B cell (primary cell): ENCODE measurements around the gene CHTF8. TPM values are rescaled to one million over a fixed set of nuclear protein-coding genes. Genes with fewer than 3 reads are reported as not detected.
"Not testable (repeated sequence)": the region's sequence is repeated elsewhere in the genome, so short reads cannot be mapped to it uniquely, and the experiment has no call there.

Experiments used
- ATAC-seq: fragments of 200-7000 bp; cut with Tn5 transposase; one replicate; pipeline ENCODE4 v1.10.0; 2021; ENCODE audit warnings: low read depth, mild to moderate bottlenecking, moderate number of reproducible peaks, moderate library complexity
- CTCF ChIA-PET: fragments of 350-600 bp; sonication (Branson Sonifier 250); formaldehyde crosslinking; loops from one replicate; lab custom pipeline; 2021; ENCODE audit warnings: antibody characterized with exemption, inconsistent platforms; lab: Charles Lee
- POLR2A ChIA-PET: fragments of 350-600 bp; sonication (Branson Sonifier 250); formaldehyde crosslinking; loops from one replicate; lab custom pipeline; 2021; ENCODE audit warnings: antibody characterized with exemption; lab: Charles Lee
- DNase-seq: peaks from one replicate; pipeline ENCODE4 v3.0.0; 2013
- H2AFZ ChIP-seq: 2 replicates; pipeline ENCODE4 v1.6.1; 2012; ENCODE audit warnings: mild to moderate bottlenecking, low read depth, low read length; ENCODE audit not compliant: insufficient read depth, poor library complexity, severe bottlenecking
- H3K27ac ChIP-seq, 2 donors: 1 replicate in 1 of 2; 2 replicates in 1 of 2; pipeline ENCODE4 v1.5.1; 2012 to 2013; ENCODE audit warnings: low read length in 2 of 2, mild to moderate bottlenecking in 2 of 2, moderate library complexity in 1 of 2
- H3K27me3 ChIP-seq, 4 experiments: fragments of 200-600 bp in 1 of 4; sonication (generic) in 1 of 4; replicated peaks in 1 of 4; 1 replicate in 2 of 4; 2 replicates in 2 of 4; pipeline versions ENCODE4 v1.6.1 to v1.7.0; 2013 to 2016; ENCODE audit warnings: low read length in 3 of 4, mild to moderate bottlenecking in 2 of 4, mixed read lengths in 1 of 4, moderate library complexity in 1 of 4; ENCODE audit not compliant: insufficient read depth in 4 of 4, control insufficient read depth in 3 of 4; ENCODE audit errors: control extremely low read depth in 1 of 4
- H3K36me3 ChIP-seq, 2 experiments: replicated peaks in 1 of 2; 1 replicate in 1 of 2; 2 replicates in 1 of 2; pipeline versions ENCODE4 v1.6.1 to v1.7.1; 2013; ENCODE audit warnings: low read length in 1 of 2; ENCODE audit not compliant: insufficient read depth in 2 of 2, control insufficient read depth in 1 of 2; ENCODE audit errors: control extremely low read depth in 1 of 2, extremely low read depth in 1 of 2
- H3K4me1 ChIP-seq, 2 donors: fragments of 200-600 bp in 1 of 2; sonication (generic) in 1 of 2; 1 replicate in 1 of 2; 2 replicates in 1 of 2; pipeline versions ENCODE4 v1.5.1 to v1.6.1; 2013 to 2017; ENCODE audit warnings: low read length in 2 of 2; ENCODE audit not compliant: control insufficient read depth in 2 of 2, insufficient read depth in 2 of 2
- H3K4me2 ChIP-seq: replicated peaks from 2 replicates; pipeline ENCODE3; 2012; ENCODE audit warnings: mild to moderate bottlenecking, low read depth, low read length; ENCODE audit not compliant: poor library complexity, severe bottlenecking
- H3K4me3 ChIP-seq, 5 experiments: fragments of 200-600 bp in 1 of 5; sonication (generic) in 1 of 5; 1 replicate in 3 of 5; 2 replicates in 2 of 5; pipeline versions ENCODE4 v1.5.1 to v1.7.0; 2011 to 2016; ENCODE audit warnings: low read length in 4 of 5, mild to moderate bottlenecking in 4 of 5, low read depth in 2 of 5, control low read depth in 1 of 5, moderate library complexity in 1 of 5; ENCODE audit not compliant: insufficient read depth in 1 of 5; ENCODE audit errors: control extremely low read depth in 1 of 5, extremely low read depth in 1 of 5
- H3K79me2 ChIP-seq: fragments of 200-600 bp; sonication (generic); one replicate; pipeline ENCODE4 v1.6.0; 2016; ENCODE audit warnings: low read length; ENCODE audit not compliant: control insufficient read depth, insufficient read depth
- H3K9ac ChIP-seq: fragments of 200-600 bp; sonication (generic); 2 replicates; pipeline ENCODE4 v1.6.1; 2017; ENCODE audit warnings: mild to moderate bottlenecking, low read length, moderate library complexity
- H3K9me3 ChIP-seq, 3 donors: one replicate each; pipeline versions ENCODE4 v1.6.1 to v1.7.1; 2013; ENCODE audit warnings: low read length in 2 of 3; ENCODE audit not compliant: control insufficient read depth in 2 of 3, insufficient read depth in 1 of 3; ENCODE audit errors: control extremely low read depth in 1 of 3
- H4K20me1 ChIP-seq: 2 replicates; pipeline ENCODE4 v1.6.0; 2012; ENCODE audit warnings: mild to moderate bottlenecking, low read length; ENCODE audit not compliant: insufficient read depth, control insufficient read depth, poor library complexity, severe bottlenecking
- H3K27ac Mint-ChIP-seq: one replicate; pipeline ENCODE4 v1.8.0; 2021; ENCODE audit warnings: mixed read lengths
- H3K27me3 Mint-ChIP-seq: one replicate; pipeline ENCODE4 v1.8.0; 2021; ENCODE audit warnings: mixed read lengths
- H3K4me1 Mint-ChIP-seq: one replicate; pipeline ENCODE4 v1.8.0; 2021; ENCODE audit warnings: mixed read lengths
- H3K4me3 Mint-ChIP-seq: one replicate; pipeline ENCODE4 v1.8.0; 2021; ENCODE audit warnings: mixed read lengths
- H3K9me3 Mint-ChIP-seq: one replicate; pipeline ENCODE4 v1.8.0; 2022; ENCODE audit warnings: mixed read lengths; ENCODE audit not compliant: insufficient read depth
- EZH2 ChIP-seq: IDR thresholded peaks from 2 replicates; pipeline ENCODE4 v1.6.1; 2012; ENCODE audit warnings: borderline replicate concordance, low read depth, mild to moderate bottlenecking, moderate library complexity, low read length; ENCODE audit not compliant: insufficient read depth, poor library complexity, severe bottlenecking
- WGBS: methylation state at CpG from one replicate; pipeline ENCODE4 v1.1.5; 2013; ENCODE audit warnings: missing lambda C conversion rate; ENCODE audit not compliant: insufficient coverage; 5-methylcytosine and 5-hydroxymethylcytosine counted together
- intact Hi-C: fragments of 100-400 bp; cut with micrococcal nuclease; formaldehyde crosslinking; loops from one replicate; pipeline ENCODE4 v1.10.0; 2022
- polyA plus RNA-seq: library from polyadenylated mRNA; depleted of rRNA; stranded (reverse); fragments of >200 nt; gene quantifications from 2 replicates; pipeline ENCODE4 v1.2.3, GENCODE V29; 2012
- total RNA-seq, 2 donors: library from RNA; stranded (reverse); fragments of 120-200 nt in 1 of 2; gene quantifications; 1 replicate in 1 of 2; 2 replicates in 1 of 2; pipeline versions ENCODE4 v1.2.3 to v1.2.4, GENCODE V29; 2013 to 2022
- TF ChIP-seq, protein P1 (sequence below): fragments of 200-600 bp; IDR thresholded peaks from one replicate; pipeline ENCODE4 v1.8.0; 2022; ENCODE audit warnings: antibody characterized with exemption, mild to moderate bottlenecking

Gene CHTF8
- total and polyA plus RNA-seq, 2 donors (not counting 1 experiment from before 2014, with no cell fraction given): 65.0 to 112 TPM

DNA sequence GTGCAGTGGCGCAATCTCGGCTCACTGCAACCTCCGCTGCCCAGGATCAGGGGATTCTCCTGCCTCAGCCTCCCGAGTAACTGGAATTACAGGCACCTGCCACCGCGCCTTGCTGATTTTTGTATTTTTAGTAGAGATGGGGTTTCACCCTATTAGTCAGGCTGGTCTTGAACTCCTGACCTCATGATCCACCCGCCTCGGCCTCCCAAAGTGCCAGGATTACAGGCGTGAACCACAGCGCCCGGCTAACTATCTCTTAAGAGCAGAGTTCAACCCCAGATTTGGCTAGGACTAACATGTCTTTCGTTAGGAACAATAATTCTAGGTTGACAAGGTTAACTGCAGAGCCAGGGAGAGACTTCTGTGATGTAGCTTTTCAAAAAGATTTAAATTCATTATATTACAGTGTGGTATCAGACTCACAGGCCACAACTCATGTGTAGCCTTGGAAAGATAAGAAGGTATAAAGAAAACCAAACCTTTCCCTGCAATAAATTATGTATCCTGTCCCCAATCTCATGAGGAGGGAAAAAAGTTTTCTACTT is 4.3 kb downstream of the CHTF8 start:
- Histone ChIP-seq H3K4me3 (no peak overlapping the region), H3K9me3 (no peaks in the 10 kb centered on the region), H3K36me3 (peaks cover 4 to 6% of the 10 kb centered on the region in 2 experiments), H4K20me1 (peaks cover 58% of the 10 kb centered on the region), H3K27me3 (no peaks in the 10 kb centered on the region), H3K4me1 (peaks cover 11 to 12% of the 10 kb centered on the region in 2 donors), H3K9ac (no peak overlapping the region), H2AFZ (no peak overlapping the region), H3K79me2 (peaks cover 77% of the 10 kb centered on the region), H3K4me2 (no peak overlapping the region), H3K27ac (no peak overlapping the region)
- ATAC-seq: no peak
- Mint-ChIP-seq H3K27me3 (no peaks in the 10 kb centered on the region), H3K27ac (no peak overlapping the region), H3K4me3 (no peak overlapping the region), H3K4me1 (peaks cover 36% of the 10 kb centered on the region), H3K9me3 (no peaks in the 10 kb centered on the region)
- 100% methylated on average over 8 of the region's 12 CpGs for WGBS
- no peak for TF ChIP-seq EZH2
- TF ChIP-seq, protein P1, sequence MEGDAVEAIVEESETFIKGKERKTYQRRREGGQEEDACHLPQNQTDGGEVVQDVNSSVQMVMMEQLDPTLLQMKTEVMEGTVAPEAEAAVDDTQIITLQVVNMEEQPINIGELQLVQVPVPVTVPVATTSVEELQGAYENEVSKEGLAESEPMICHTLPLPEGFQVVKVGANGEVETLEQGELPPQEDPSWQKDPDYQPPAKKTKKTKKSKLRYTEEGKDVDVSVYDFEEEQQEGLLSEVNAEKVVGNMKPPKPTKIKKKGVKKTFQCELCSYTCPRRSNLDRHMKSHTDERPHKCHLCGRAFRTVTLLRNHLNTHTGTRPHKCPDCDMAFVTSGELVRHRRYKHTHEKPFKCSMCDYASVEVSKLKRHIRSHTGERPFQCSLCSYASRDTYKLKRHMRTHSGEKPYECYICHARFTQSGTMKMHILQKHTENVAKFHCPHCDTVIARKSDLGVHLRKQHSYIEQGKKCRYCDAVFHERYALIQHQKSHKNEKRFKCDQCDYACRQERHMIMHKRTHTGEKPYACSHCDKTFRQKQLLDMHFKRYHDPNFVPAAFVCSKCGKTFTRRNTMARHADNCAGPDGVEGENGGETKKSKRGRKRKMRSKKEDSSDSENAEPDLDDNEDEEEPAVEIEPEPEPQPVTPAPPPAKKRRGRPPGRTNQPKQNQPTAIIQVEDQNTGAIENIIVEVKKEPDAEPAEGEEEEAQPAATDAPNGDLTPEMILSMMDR: no peak
- POLR2A ChIA-PET: no interaction called here
- intact Hi-C loops: no loop called here
- no peak for DNase-seq
- CTCF ChIA-PET: interaction anchor here (0.5 to 0.9 kb wide), 2 partner anchors 8 to 579 kb away, joined by 3 to 4 read pairs; no protein-coding TSS in a partner anchor

GRCh38 chr16:69126801-69127200 is 5.6 kb downstream of the CHTF8 start:
- WGBS: 96% methylated on average over 6 of the region's 10 CpGs
- H3K27me3 ChIP-seq, intact Hi-C loops, H3K4me2 ChIP-seq, H3K9me3 Mint-ChIP-seq, H3K27me3 Mint-ChIP-seq, ATAC-seq, H3K36me3 ChIP-seq, H3K9me3 ChIP-seq, H3K9ac ChIP-seq, H3K4me1 ChIP-seq, H3K4me3 Mint-ChIP-seq, POLR2A ChIA-PET, H3K27ac ChIP-seq, DNase-seq, H2AFZ ChIP-seq, H3K4me3 ChIP-seq: not testable (repeated sequence)
- H3K79me2 ChIP-seq: peaks cover 81% of the 10 kb centered on the region
- CTCF ChIA-PET: interaction anchor here (0.6 to 6.4 kb wide), 6 partner anchors 9 to 606 kb away, joined by 3 to 83 read pairs (median 4); partner anchors contain the start of gene SNTB2
- Mint-ChIP-seq H3K4me1 (peaks cover 32% of the 10 kb centered on the region), H3K27ac (peak overlapping the region; percentile 15)
- H4K20me1 ChIP-seq: peaks cover 59% of the 10 kb centered on the region
